ENCODE measurements around the gene ALOX12B.

GRCh38 chr17:8133941-8134340, 46.4 kb upstream of the ALOX12B start:
- TF ChIP-seq CTCF (IDR thresholded peaks at IDR 0.05) (no peak), POLR2A (IDR thresholded peaks at IDR 0.05) (no peak)

Data from thyroid gland (tissue), 4 donors.